ENCODE measurements around the gene OR10G3. TPM values are rescaled to one million over a fixed set of nuclear protein-coding genes. Genes with fewer than 3 reads are reported as not detected.

OR10G3 gene
- total RNA-seq, 1 donor from 2014 or later, result not detected

DNA sequence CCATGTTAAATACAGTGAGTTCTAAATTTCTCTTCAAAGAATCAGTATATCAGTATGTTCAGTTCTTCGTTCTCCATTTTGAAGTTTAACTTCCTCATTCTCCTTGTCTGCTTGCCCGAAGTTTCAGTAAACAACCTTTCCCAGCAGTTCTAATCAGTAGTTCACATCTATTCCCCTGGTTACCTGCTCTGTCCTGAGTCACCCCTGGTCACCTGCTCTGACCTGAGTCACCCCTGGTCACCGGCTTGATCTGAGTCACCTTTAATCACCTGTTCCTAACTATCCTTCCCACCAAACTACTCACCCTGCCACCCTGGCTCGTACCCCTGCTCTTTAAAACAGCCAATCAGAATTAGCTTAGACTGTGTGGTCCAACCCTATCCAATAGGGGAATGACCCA lies 9.4 kb upstream of the OR10G3 start:
- Histone ChIP-seq H3K4me1 (ENCODE audit: insufficient read depth, low read length) (no peaks in the 10 kb centered on the region), H3K4me3 (ENCODE audit: insufficient read depth, low read depth, low read length) (no peak overlapping the region), H3K4me2 (ENCODE audit: low read length) (no peak overlapping the region), H3K27me3 (ENCODE audit: insufficient read depth, low read length) (no peaks in the 10 kb centered on the region), H2AFZ (ENCODE audit: low read depth, low read length) (no peak overlapping the region), H3K36me3 (ENCODE audit: insufficient read depth, low read length) (no peaks in the 10 kb centered on the region), H3K79me2 (ENCODE audit: insufficient read depth, low read length) (no peaks in the 10 kb centered on the region), H3K9ac (ENCODE audit: low read length) (no peak overlapping the region), H4K20me1 (ENCODE audit: insufficient read depth, low read length) (no peaks in the 10 kb centered on the region), H3K27ac (ENCODE audit: low read depth, low read length) (no peak overlapping the region), H3K9me3 (ENCODE audit: insufficient read depth, low read depth, low read length) (peaks cover 7% of the 10 kb centered on the region)
- Mint-ChIP-seq H3K36me3 (ENCODE audit: low read depth, unreplicated experiment) (peaks cover 3% of the 10 kb centered on the region), H3K27ac (ENCODE audit: unreplicated experiment) (no peak overlapping the region), H3K9me3 (ENCODE audit: unreplicated experiment) (peaks cover 19% of the 10 kb centered on the region), H3K4me3 (ENCODE audit: unreplicated experiment) (no peak overlapping the region), H3K27me3 (ENCODE audit: low read depth, unreplicated experiment) (peaks cover 3% of the 10 kb centered on the region), H3K4me1 (ENCODE audit: low read depth, unreplicated experiment) (no peaks in the 10 kb centered on the region)
- DNase-seq (ENCODE audit: low read depth) (no peak), FAIRE-seq (no peak)
- no peak for TF ChIP-seq EZH2 (IDR thresholded peaks at IDR 0.05; ENCODE audit: insufficient read depth, low read length)
- TF ChIP-seq CTCF (IDR thresholded peaks at IDR 0.05; ENCODE audit: insufficient read depth, low read depth, low read length), result no peak

DNA sequence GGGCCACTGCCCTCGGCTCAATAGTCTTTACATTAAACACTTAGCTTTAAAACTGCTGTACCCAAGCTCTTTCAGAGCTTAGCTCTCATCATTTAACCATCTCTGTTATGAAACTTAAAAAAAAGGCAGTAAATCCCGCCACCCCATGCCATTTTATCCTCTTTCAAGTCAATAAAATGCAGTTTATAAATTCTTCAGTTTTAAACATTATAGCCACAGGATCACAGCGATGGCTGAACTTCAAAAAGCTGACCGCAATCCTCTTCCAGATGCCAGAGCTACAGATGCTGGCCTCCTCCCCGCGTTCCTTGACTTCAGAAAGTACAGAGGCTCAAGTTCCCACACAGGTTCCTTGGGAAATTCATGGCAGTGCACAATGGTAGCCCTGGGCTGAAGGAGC lies 4.2 kb downstream of the OR10G3 start:
- Histone ChIP-seq H3K4me2 (ENCODE audit: low read length) (no peak overlapping the region), H3K79me2 (ENCODE audit: insufficient read depth, low read length) (no peaks in the 10 kb centered on the region), H3K4me3 (ENCODE audit: insufficient read depth, low read depth, low read length) (no peak overlapping the region), H3K9me3 (ENCODE audit: insufficient read depth, low read depth, low read length) (no peaks in the 10 kb centered on the region), H3K4me1 (ENCODE audit: insufficient read depth, low read length) (no peaks in the 10 kb centered on the region), H3K36me3 (ENCODE audit: insufficient read depth, low read length) (no peaks in the 10 kb centered on the region), H3K27me3 (ENCODE audit: insufficient read depth, low read length) (no peaks in the 10 kb centered on the region), H2AFZ (ENCODE audit: low read depth, low read length) (no peak overlapping the region), H4K20me1 (ENCODE audit: insufficient read depth, low read length) (no peaks in the 10 kb centered on the region), H3K27ac (ENCODE audit: low read depth, low read length) (no peak overlapping the region), H3K9ac (ENCODE audit: low read length) (no peak overlapping the region)
- no peak for TF ChIP-seq CTCF (IDR thresholded peaks at IDR 0.05; ENCODE audit: insufficient read depth, low read depth, low read length)
- TF ChIP-seq EZH2 (IDR thresholded peaks at IDR 0.05; ENCODE audit: insufficient read depth, low read length), result no peak
- Mint-ChIP-seq H3K9me3 (ENCODE audit: unreplicated experiment) (peaks cover 9% of the 10 kb centered on the region), H3K4me1 (ENCODE audit: low read depth, unreplicated experiment) (no peaks in the 10 kb centered on the region), H3K4me3 (ENCODE audit: unreplicated experiment) (no peak overlapping the region), H3K36me3 (ENCODE audit: low read depth, unreplicated experiment) (no peaks in the 10 kb centered on the region), H3K27ac (ENCODE audit: unreplicated experiment) (no peak overlapping the region), H3K27me3 (ENCODE audit: low read depth, unreplicated experiment) (peaks cover 6% of the 10 kb centered on the region)
- FAIRE-seq (no peak), DNase-seq (ENCODE audit: low read depth) (no peak)

DNA sequence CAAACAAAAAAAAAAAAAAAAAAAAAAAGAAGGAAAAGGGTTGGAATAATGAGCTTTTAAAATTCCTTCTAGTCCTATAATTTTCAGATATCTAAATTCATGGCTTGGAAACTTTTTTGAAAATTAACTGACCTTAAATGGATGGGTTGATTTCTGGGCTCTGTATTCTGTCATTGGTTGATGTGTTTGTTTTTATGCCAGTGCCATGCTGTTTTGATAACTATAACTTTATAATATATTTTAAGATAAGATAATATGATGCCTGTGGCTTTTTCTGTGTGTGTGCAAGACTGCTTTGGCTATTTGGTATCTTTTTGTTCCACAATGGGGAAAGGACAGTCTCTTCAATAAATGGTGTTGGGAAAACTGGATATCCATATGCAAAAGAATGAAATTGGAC lies 7.3 kb downstream of the OR10G3 start:
- Mint-ChIP-seq H3K27me3 (ENCODE audit: low read depth, unreplicated experiment) (peaks cover 6% of the 10 kb centered on the region), H3K9me3 (ENCODE audit: unreplicated experiment) (peaks cover 9% of the 10 kb centered on the region), H3K4me1 (ENCODE audit: low read depth, unreplicated experiment) (no peaks in the 10 kb centered on the region), H3K36me3 (ENCODE audit: low read depth, unreplicated experiment) (no peaks in the 10 kb centered on the region), H3K27ac (ENCODE audit: unreplicated experiment) (no peak overlapping the region), H3K4me3 (ENCODE audit: unreplicated experiment) (no peak overlapping the region)
- Histone ChIP-seq H3K27me3 (ENCODE audit: insufficient read depth, low read length) (no peaks in the 10 kb centered on the region), H3K4me3 (ENCODE audit: insufficient read depth, low read depth, low read length) (no peak overlapping the region), H3K27ac (ENCODE audit: low read depth, low read length) (no peak overlapping the region), H3K79me2 (ENCODE audit: insufficient read depth, low read length) (no peaks in the 10 kb centered on the region), H3K4me2 (ENCODE audit: low read length) (no peak overlapping the region), H3K9ac (ENCODE audit: low read length) (no peak overlapping the region), H3K36me3 (ENCODE audit: insufficient read depth, low read length) (no peaks in the 10 kb centered on the region), H2AFZ (ENCODE audit: low read depth, low read length) (no peak overlapping the region), H3K4me1 (ENCODE audit: insufficient read depth, low read length) (no peaks in the 10 kb centered on the region), H4K20me1 (ENCODE audit: insufficient read depth, low read length) (no peaks in the 10 kb centered on the region), H3K9me3 (ENCODE audit: insufficient read depth, low read depth, low read length) (no peaks in the 10 kb centered on the region)
- FAIRE-seq (no peak), DNase-seq (ENCODE audit: low read depth) (no peak)
- TF ChIP-seq EZH2 (IDR thresholded peaks at IDR 0.05; ENCODE audit: insufficient read depth, low read length) (no peak), CTCF (IDR thresholded peaks at IDR 0.05; ENCODE audit: insufficient read depth, low read depth, low read length) (no peak)

Data from astrocyte (in vitro differentiated cells and primary cell).